ENCODE measurements around the gene SYNGAP1. TPM values are rescaled to one million over a fixed set of nuclear protein-coding genes. Genes with fewer than 3 reads are reported as not detected.
A peak's percentile ranks its signal among the peaks of the same experiment; 100 is the strongest.

Gene SYNGAP1
- total RNA-seq, 1 experiment from 2014 or later: 77.6 TPM

- BruUV-seq (replicated peaks): no TSS peak
- DNase-seq (ENCODE audit: low spot score): peak; percentile 42
- CTCF ChIA-PET: no interaction called here
- no peaks in the 10 kb centered on the region for H3K27me3 ChIP-seq (replicated peaks; ENCODE audit: insufficient read depth, low read depth, low read length, poor library complexity)
- H3K4me3 ChIP-seq (ENCODE audit: low read depth, low read length, poor library complexity, severe bottlenecking): peak overlapping the region; percentile 98
- peaks cover 15% of the 10 kb centered on the region for H3K36me3 ChIP-seq (ENCODE audit: insufficient read depth, low read length, poor library complexity, severe bottlenecking)
- intact Hi-C loops (cut with micrococcal nuclease; ENCODE audit: unreplicated experiment): loop anchor here (2.0 to 10.0 kb wide), 3 partner anchors 35 to 187 kb away; partner anchors contain the start of genes HSD17B8, RING1, RXRB and SLC39A7
- peaks cover 19% of the 10 kb centered on the region for H3K4me1 ChIP-seq (ENCODE audit: insufficient read depth, low read length, poor library complexity, severe bottlenecking)
- H3K27ac ChIP-seq (ENCODE audit: low read depth, low read length, poor library complexity, severe bottlenecking): peak overlapping the region; percentile 98
- POLR2A ChIA-PET (ENCODE audit: low non-redundant PET): no interaction called here
- TF ChIP-seq CTCF (conservative IDR thresholded peaks at IDR 0.05; ENCODE audit: low read depth, low read length): no peak
- TF ChIP-seq EZH2 (IDR thresholded peaks at IDR 0.05; ENCODE audit: borderline replicate concordance, low read depth, low read length, poor library complexity, severe bottlenecking): no peak
- no peaks in the 10 kb centered on the region for H3K9me3 ChIP-seq (ENCODE audit: low read depth, low read length, poor library complexity, severe bottlenecking)
Measured at GRCh38 chr6:33391922-33392594, 27.8 kb upstream of the SYNGAP1 start.

DNA sequence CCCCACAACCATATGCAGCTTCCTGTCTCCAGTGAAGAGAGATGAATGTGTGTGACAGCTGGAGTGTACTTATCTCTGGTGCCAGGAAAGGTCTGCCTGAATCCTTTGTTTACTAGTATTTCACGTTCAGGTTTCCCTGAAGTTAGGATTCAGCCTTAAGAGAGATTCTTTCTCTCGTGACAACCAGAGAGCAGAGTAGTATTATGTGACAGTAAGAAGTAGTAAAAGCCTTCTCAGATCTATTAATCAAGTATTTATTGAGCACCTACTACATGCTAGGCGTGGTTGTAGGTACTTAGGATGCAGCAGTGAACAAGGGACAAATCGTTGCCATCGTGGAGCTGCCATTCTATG, 27.3 kb upstream of the SYNGAP1 start:
- peak overlapping the region; percentile 98 for H3K4me3 ChIP-seq (ENCODE audit: low read depth, low read length, poor library complexity, severe bottlenecking)
- H3K9me3 ChIP-seq (ENCODE audit: low read depth, low read length, poor library complexity, severe bottlenecking): no peaks in the 10 kb centered on the region
- BruUV-seq (replicated peaks): TSS peak; percentile 68
- peaks cover 19% of the 10 kb centered on the region for H3K4me1 ChIP-seq (ENCODE audit: insufficient read depth, low read length, poor library complexity, severe bottlenecking)
- TF ChIP-seq CTCF (conservative IDR thresholded peaks at IDR 0.05; ENCODE audit: low read depth, low read length): no peak
- TF ChIP-seq EZH2 (IDR thresholded peaks at IDR 0.05; ENCODE audit: borderline replicate concordance, low read depth, low read length, poor library complexity, severe bottlenecking): no peak
- H3K27ac ChIP-seq (ENCODE audit: low read depth, low read length, poor library complexity, severe bottlenecking): peak overlapping the region; percentile 98
- CTCF ChIA-PET: no interaction called here
- peaks cover 16% of the 10 kb centered on the region for H3K36me3 ChIP-seq (ENCODE audit: insufficient read depth, low read length, poor library complexity, severe bottlenecking)
- DNase-seq (ENCODE audit: low spot score): no peak
- no peaks in the 10 kb centered on the region for H3K27me3 ChIP-seq (replicated peaks; ENCODE audit: insufficient read depth, low read depth, low read length, poor library complexity)
- intact Hi-C loops (cut with micrococcal nuclease; ENCODE audit: unreplicated experiment): loop anchor here (5.0 to 10.0 kb wide), 2 partner anchors 75 to 188 kb away; partner anchors contain the start of genes HSD17B8, RING1, RXRB and SLC39A7
- POLR2A ChIA-PET (ENCODE audit: low non-redundant PET): no interaction called here

DNA sequence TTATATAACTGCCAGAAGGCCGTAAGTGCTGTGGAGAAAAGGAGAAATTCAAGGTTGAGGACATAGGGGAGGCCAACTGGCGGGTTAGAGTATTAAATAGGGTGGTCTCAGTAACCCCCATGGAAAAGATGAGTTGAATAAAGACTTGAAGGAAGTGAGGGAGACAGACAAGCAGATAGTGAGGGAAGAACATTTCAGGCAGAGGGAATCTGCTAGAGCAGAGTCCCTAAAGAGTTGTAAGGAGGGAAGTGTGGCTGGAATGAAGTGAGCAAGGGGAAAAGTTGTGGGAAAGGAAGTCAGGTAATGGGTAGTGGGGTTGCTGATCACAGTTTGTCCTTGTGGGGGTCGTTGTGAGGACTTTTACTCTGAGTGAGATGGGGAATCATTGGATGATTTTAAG, 26.9 kb upstream of the SYNGAP1 start:
- peak overlapping the region; percentile 98 for H3K27ac ChIP-seq (ENCODE audit: low read depth, low read length, poor library complexity, severe bottlenecking)
- H3K4me1 ChIP-seq (ENCODE audit: insufficient read depth, low read length, poor library complexity, severe bottlenecking): peaks cover 19% of the 10 kb centered on the region
- peak overlapping the region; percentile 98 for H3K4me3 ChIP-seq (ENCODE audit: low read depth, low read length, poor library complexity, severe bottlenecking)
- no peaks in the 10 kb centered on the region for H3K27me3 ChIP-seq (replicated peaks; ENCODE audit: insufficient read depth, low read depth, low read length, poor library complexity)
- ChIA-PET CTCF (no interaction called here), POLR2A (ENCODE audit: low non-redundant PET) (no interaction called here)
- BruUV-seq (replicated peaks): no TSS peak
- TF ChIP-seq CTCF (conservative IDR thresholded peaks at IDR 0.05; ENCODE audit: low read depth, low read length) (no peak), EZH2 (IDR thresholded peaks at IDR 0.05; ENCODE audit: borderline replicate concordance, low read depth, low read length, poor library complexity, severe bottlenecking) (no peak)
- no peak for DNase-seq (ENCODE audit: low spot score)
- H3K9me3 ChIP-seq (ENCODE audit: low read depth, low read length, poor library complexity, severe bottlenecking): no peaks in the 10 kb centered on the region
- H3K36me3 ChIP-seq (ENCODE audit: insufficient read depth, low read length, poor library complexity, severe bottlenecking): peaks cover 20% of the 10 kb centered on the region
- intact Hi-C loops (cut with micrococcal nuclease; ENCODE audit: unreplicated experiment): loop anchor here (5.0 to 10.0 kb wide), 2 partner anchors 76 to 188 kb away; partner anchors contain the start of genes HSD17B8, RING1, RXRB and SLC39A7

All from A673 (cell line).